ENCODE results near the gene TPH2. TPM values are rescaled to one million over a fixed set of nuclear protein-coding genes. Genes with fewer than 3 reads are reported as not detected.

The TPH2 gene
- total and polyA plus RNA-seq, 9 of the 15 experiments (the other 6 are each of a cell fraction or from before 2014, with no cell fraction given): 0.06 to 0.28 (median 0.14) TPM; not detected in 4

- no peak for TF ChIP-seq AFF1 (IDR thresholded peaks at IDR 0.05; ENCODE audit: low read depth in 1 of 2, partially characterized antibody in 2 of 2)
- TF ChIP-seq OTX1 (CRISPR knock-in tag; IDR thresholded peaks at IDR 0.05): no peak
- TF ChIP-seq, protein P1, sequence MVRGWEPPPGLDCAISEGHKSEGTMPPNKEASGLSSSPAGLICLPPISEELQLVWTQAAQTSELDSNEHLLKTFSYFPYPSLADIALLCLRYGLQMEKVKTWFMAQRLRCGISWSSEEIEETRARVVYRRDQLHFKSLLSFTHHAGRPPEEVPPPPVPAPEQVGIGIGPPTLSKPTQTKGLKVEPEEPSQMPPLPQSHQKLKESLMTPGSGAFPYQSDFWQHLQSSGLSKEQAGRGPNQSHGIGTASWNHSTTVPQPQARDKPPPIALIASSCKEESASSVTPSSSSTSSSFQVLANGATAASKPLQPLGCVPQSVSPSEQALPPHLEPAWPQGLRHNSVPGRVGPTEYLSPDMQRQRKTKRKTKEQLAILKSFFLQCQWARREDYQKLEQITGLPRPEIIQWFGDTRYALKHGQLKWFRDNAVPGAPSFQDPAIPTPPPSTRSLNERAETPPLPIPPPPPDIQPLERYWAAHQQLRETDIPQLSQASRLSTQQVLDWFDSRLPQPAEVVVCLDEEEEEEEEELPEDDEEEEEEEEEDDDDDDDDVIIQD (CRISPR knock-in tag; IDR thresholded peaks at IDR 0.05): no peak
- TF ChIP-seq HCFC1 (IDR thresholded peaks at IDR 0.05; ENCODE audit: low read depth, low read length): no peak
- TF ChIP-seq NFIX (CRISPR knock-in tag; IDR thresholded peaks at IDR 0.05; ENCODE audit: low read depth): peak; percentile 84
- no peak for TF ChIP-seq CCAR2 (IDR thresholded peaks at IDR 0.05; ENCODE audit: low read depth, low read length)
- TF ChIP-seq NFYB (IDR thresholded peaks at IDR 0.05; ENCODE audit: extremely low read depth, insufficient read length): no peak
These were observed 33.9 kb downstream of the TPH2 start (continued) for GRCh38 chr12:71972441-71973074.

Measured in K562 (cell line).